Measurements from ENCODE around the gene MIDN. TPM values are rescaled to one million over a fixed set of nuclear protein-coding genes. Genes with fewer than 3 reads are reported as not detected.

Gene MIDN
- polyA plus RNA-seq, 4 donors, result 39.9 to 83.0 (median 65.7) TPM

DNA sequence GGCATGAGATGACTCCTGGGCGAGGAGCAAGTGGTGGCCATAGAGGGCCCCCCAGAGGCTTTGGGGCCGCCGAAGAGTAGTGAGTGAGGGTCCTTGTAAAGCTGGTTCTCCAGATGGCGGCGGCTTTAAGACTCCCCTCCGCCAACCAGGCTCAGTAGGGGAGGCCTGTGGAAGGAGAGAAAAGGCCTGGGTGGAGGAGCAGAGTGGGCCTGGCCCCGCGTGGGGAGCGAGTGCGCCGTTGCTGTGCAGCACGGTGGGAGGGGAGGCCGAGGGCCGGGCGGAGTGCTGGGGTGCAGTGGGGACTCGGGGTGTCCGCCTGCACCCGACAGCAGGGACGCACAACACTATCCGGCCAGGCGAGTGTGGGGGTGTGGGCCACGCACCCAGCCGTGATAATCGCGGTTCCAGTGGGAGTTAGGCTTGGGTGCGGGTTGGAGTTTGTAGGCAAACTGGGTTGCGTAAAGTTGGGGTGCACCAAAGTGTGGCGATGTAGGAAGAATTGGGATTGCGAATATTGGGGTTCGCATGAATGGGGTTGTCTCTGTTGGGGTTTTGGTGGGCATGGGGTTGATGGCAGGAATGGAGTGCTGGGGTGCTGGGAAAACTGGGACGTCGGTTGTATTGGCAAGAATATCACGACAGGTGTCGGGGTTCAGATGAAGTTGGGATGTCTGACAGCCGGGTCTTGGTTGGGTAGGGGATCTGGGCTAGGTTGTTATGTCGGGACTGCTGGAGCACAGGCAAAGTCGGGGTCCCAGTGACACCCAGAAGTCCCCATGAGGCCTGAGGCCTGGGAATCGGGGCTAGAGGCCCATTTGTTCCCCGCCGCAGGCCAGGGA is 20.1 kb downstream of the MIDN start:
- DNase-seq (ENCODE audit: low read depth in 4 of 4, low spot score in 2 of 4), result no peak

DNA sequence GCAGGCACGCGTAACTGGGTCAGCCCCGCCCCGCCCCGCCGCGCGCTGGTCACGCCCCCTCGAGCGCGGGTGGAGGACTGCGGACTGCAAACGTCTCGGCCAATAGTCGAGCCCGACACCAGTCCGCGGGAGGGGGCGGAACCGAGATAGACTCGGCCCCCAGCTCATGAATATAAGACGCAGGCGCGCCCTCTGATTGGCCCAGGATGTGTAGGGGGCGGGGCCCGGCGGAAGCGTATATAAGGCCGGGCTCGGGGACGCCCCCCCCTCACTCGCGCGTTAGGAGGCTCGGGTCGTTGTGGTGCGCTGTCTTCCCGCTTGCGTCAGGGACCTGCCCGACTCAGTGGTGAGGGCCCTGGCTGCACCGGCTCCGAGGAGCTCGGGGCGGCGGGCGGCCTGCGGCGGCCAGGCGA is 20.7 kb downstream of the MIDN start, which contains the start of gene CIRBP:
CIRBP (plus strand) TSS at position 268 of the 413 bp plus-strand sequence. CDS start 1,602 bp downstream, outside the sequence.
- DNase-seq (ENCODE audit: low read depth in 4 of 4, low spot score in 2 of 4), result peak in 3 of 4 donors; percentile 96 to 98 (median 97)

DNA sequence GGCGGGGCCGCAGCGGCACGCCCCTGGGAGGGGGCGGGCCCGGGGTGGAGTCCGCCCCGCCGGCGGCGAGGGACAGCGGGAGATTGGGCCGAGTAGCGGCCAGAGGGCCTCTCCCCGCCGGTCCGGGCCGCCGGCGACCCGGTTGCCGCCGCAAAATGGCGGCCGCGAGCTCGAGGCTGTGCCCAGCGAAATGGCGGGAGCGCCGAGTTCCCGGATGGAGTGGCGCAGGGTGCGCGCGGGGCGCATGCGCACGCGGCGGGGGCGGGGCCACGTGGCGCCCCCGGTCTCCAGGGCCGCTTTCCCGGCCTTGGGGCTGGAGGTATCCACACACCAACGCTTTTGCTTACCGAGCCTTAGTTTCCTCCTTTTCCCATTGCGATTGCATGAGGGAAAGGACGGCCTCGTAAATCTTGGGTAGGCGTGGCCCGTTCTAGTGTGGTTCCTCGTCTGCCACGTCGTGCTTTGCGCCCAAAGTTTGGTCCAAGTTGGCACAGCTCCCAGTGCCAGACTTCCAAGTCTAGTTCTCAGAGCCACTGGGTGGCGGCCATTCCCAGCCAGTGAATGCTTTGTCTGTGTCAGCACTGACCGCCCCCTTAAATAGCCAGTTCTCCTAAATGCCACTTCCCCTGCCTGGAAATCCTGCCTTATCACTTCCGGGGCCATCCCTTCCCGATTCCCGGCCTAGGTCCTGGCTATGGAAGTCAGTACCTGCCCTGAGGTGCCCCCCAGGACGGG is 21.3 kb downstream of the MIDN start:
- DNase-seq (ENCODE audit: low read depth in 4 of 4, low spot score in 2 of 4), result no peak

DNA sequence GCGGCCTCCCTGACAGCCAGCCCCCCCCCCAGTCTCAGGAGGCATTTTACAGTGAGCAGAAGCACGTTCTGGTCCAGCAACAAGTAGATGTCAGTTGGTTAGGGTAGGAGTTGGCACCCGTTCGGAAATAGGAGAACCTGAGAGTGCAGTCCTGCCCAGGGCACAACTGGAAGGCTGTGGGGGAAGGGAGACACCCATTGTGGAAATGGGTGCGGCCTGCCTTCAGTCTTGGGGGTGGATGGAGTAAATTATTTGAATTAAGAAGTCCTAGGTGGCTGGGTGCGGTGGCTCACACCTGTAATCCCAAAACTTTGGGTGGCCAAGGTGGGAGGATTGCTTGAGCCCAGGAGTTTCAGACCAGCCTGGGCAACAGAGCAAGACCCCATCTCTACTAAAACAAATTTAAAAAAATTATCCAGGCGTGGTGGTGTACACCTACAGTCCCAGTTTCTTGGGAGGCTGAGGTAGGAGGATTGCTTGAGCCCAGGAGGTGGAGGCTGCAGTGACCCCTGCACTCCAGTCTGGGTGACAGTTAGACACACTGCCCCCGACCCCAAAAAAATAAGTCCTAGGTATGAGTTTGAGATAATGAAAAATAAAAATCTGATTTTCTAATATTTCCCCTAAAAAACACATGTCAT is 21.9 kb downstream of the MIDN start:
- DNase-seq (ENCODE audit: low read depth in 4 of 4, low spot score in 2 of 4), result no peak

DNA sequence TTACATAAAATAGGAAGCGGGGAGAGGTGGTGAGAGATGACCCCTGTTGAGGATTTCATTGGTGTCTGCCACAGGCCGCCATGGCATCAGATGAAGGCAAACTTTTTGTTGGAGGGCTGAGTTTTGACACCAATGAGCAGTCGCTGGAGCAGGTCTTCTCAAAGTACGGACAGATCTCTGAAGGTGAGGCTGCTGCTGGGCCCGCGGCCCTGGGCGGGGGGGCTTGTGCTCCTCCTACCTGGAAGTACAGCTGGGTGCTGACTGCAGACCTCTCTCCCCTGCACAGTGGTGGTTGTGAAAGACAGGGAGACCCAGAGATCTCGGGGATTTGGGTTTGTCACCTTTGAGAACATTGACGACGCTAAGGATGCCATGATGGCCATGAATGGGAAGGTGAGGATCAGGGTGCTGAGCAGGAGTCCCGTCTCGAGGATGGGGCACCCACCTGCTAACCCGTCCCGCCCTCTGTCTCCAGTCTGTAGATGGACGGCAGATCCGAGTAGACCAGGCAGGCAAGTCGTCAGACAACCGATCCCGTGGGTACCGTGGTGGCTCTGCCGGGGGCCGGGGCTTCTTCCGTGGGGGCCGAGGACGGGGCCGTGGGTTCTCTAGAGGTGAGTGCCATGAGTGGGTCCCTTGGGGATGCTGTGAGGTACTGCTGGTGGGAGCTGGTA is 22.6 kb downstream of the MIDN start:
- no peak for DNase-seq (ENCODE audit: low read depth in 4 of 4, low spot score in 2 of 4)

DNA sequence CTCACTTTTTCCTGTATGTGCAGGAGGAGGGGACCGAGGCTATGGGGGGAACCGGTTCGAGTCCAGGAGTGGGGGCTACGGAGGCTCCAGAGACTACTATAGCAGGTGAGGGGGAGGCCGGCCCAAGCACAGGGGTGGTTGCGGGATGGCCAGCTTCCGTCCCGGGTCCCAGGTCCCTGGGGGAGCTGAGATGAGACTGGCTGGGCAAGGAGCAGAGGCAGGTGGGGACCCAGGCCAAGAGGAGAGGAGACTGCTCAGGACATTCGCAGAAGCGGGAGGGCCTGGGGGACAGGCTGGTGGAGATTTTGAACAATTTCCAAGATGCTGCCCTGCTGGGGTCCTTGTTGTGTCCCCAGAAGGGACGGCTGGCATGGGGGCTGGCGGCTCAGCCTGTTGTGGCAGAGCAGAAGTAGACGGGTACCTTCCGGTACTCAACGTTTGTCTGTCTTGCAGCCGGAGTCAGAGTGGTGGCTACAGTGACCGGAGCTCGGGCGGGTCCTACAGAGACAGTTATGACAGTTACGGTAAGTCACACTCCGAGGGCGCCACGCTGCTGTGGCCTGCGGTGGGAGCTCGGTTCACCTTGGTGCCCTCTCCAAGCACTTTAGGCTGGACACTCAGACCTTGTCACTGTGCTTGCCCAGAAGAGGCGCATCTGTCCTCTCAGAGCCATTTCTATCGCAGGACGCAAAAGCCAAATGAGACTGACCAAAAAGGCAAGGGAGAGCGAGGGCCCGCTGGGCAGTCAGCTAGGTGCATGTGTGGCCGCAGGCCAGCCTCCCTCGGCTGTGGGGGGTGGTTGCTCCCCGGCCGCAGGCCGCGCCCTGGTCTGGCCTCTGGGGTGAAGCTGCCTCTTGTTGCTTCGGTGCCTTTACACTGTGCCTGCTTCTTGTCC is 23.4 kb downstream of the MIDN start:
- DNase-seq (ENCODE audit: low read depth in 4 of 4, low spot score in 2 of 4), result no peak

DNA sequence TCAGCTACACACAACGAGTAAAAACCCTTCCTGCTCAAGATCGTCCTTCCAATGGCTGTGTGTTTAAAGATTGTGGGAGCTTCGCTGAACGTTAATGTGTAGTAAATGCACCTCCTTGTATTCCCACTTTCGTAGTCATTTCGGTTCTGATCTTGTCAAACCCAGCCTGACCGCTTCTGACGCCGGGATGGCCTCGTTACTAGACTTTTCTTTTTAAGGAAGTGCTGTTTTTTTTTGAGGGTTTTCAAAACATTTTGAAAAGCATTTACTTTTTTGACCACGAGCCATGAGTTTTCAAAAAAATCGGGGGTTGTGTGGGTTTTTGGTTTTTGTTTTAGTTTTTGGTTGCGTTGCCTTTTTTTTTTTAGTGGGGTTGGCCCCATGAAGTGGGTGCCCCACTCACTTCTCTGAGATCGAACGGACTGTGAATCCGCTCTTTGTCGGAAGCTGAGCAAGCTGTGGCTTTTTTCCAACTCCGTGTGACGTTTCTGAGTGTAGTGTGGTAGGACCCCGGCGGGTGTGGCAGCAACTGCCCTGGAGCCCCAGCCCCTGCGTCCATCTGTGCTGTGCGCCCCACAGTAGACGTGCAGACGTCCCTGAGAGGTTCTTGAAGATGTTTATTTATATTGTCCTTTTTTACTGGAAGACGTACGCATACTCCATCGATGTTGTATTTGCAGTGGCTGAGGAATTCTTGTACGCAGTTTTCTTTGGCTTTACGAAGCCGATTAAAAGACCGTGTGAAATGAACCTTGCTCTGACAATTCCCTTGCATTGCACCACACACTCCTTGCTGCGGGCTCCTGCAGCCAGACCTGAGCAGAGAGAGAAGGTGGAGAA is 24.3 kb downstream of the MIDN start:
- no peak for DNase-seq (ENCODE audit: low read depth in 4 of 4, low spot score in 2 of 4)

DNA sequence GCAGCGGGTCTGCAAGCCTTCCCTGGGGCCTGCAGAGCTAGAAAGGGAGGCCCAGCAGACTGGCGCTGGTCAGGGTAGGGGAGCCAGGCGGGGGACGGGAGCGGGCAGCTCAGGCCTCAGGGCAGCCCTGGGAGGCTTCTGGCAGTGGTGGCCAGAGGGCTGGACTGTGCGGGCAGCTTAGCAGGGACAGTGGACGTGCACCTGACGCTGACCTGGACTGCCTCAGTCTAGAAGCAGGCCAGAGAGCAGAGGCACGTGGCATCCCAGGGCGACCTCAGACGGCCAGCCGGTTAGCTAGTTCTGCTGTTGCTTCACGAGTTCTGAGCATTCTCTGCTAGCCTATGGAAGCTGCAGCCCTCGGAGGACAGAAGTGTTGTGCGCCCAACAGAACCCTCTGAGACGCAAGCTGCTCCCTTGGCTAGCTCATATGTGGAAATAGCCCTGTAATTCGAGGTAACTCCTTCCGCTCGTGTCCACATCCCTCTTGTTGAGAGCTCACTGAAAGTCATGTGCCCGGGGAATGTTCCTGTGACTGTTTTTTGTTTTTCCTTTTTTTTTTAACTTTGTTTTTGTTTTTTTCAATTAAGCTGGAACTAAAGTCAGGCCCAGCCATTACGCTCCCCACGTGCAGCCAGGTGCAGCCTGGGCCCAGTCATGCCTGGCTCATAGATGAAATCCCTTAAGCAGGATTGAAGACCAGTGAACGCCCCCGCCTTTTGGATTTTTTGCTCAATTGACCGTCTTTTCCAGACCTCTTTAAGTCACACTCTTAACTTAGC is 25.1 kb downstream of the MIDN start:
- DNase-seq (ENCODE audit: low read depth in 4 of 4, low spot score in 2 of 4), result no peak

DNA sequence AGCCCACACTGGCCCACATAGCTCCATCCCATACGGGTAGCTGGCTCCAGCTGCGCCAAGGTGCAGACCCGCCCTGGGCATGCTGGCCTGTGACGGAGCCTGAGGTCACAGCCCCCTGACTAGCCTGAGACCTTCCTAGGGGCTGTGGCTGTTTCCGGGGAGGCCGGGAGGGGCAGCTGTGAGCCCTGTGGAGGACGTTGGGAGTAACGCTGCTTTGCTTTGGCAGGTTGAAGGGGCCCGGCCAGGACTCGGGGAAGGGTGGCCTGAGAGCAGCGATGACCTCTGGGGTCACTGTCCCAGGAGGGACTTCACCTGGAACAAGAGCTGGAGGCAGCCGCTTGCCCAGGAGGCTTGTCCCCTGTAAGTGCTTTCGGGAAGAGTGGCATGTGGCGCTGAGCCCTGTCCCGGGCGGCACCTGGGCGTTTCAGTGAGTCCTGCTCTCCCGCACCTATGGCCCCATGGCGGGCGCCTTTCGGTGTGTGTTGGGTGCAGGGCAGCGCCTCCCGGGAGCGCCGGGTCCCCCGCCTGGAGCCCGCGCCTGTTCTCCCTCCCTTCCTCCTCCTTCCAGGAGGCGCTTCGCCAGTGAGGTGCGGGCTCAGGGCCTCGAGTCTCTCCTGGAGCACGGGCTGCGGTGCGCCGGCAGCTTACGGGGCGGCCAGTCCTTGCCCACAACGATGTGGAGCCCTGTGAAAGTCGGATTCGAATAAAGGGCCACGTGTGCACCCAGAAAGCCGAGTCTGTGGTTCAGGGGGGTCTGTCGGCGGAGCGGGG is 25.9 kb downstream of the MIDN start:
- no peak for DNase-seq (ENCODE audit: low read depth in 4 of 4, low spot score in 2 of 4)

DNA sequence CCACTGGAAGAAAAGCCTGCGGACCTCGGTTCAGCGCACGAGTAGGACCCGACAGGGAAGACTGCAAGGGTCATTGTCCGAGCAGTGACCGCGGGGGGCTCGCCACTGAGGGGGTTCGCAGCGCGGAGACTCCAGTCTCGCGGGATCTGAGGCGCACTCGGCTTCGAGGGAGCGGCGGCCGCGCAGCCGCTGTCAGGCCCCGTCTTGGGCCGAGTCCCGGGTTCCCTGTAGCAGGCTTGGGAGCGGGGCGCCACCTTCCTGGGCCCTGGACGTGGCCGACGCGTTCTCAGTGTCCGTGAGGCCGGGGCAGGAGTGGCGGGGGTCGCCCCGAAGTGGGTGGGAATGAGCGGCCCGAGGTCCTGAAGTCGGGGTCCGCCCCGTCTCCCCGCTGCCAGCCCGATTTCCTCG is 26.5 kb downstream of the MIDN start:
- no peak for DNase-seq (ENCODE audit: low read depth in 4 of 4, low spot score in 2 of 4)

DNA sequence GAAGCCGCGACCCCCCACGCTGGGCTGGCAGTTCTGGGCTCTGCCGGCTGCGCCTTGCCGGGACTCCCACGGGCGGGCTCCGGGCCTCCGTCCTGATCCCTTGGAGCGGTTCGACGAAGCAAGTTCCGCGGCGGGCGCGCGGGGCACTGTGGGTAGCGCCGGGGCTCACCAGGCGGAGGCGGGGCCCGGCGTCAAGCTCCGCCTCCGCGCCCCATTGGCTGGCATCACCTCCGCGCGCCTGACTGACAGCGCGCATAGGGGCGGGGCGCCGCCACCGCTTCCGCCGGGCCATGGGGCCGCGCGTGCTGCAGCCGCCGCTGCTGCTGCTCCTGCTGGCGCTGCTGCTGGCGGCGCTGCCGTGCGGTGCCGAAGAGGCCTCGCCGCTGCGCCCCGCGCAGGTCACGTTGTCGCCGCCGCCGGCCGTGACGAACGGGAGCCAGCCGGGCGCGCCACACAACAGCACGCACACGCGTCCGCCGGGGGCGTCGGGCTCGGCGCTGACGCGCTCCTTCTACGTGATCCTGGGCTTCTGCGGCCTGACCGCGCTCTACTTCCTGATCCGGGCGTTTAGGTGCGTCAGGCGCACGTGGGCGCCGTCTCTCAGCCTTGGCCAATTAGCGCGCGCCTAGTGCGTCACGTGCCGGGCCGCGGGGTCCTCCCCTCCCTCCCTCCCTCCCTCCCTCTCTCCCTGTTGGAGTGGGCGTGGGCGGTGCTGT is 27.0 kb downstream of the MIDN start, which contains the start of gene FAM174C:
FAM174C (plus strand) TSS at position 271 of the 716 bp plus-strand sequence; CDS start at position 291, 20 bp downstream.
- peak in 2 of 4 donors; percentile 84 to 91 for DNase-seq (ENCODE audit: low read depth in 4 of 4, low spot score in 2 of 4)

DNA sequence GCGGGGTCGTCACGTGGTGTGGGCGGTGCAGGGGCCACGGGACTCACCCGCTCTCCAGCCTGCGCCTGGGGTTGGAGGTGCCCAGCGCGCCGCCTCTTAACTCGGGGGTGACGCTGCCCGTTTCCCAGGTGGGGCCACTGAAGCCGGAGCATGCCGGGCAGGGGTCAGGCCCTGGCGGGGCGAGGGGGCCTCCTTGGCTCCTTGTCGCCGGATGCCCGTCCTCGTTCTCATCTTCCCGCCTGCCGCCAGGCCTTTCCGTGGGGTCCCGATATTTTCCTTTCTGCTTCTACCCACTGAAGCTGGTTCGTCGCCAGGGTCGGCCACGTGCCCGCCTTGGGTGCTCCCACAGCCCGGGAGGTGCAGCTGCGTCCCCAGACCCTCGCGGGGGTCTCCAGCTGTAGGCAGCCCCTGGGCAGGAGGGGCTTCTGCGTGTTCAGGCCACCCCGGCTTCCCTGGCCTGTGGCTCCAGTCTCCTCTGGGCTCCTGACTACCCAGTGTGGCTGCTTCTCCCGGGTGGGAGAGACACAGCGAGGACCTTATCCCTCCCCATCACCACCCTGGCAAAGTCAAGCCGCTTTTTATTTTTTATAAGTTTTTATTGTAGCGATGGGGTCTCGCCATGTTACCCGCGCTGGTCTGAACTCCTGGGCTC is 27.7 kb downstream of the MIDN start:
- no peak for DNase-seq (ENCODE audit: low read depth in 4 of 4, low spot score in 2 of 4)

DNA sequence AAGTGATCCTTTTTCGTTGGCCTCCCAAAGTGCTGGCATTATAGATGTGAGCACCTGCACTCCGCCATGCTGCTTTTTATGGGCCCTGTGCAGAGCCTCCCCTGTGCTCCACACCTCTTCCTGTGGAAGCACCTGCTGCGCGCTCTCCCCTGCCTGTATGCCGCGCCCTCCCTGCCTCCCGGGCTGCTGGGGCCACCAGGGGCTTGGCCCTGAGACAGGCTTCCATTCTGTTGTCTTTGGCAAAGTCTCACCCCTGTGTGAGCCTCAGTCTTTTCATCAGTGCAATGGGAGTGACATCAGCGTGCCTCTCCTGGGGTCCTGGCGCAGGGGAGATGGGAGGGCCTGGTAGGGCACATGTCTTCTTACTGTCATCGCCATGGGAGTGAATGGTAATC is 28.2 kb downstream of the MIDN start:
- no peak for DNase-seq (ENCODE audit: low read depth in 4 of 4, low spot score in 2 of 4)

DNA sequence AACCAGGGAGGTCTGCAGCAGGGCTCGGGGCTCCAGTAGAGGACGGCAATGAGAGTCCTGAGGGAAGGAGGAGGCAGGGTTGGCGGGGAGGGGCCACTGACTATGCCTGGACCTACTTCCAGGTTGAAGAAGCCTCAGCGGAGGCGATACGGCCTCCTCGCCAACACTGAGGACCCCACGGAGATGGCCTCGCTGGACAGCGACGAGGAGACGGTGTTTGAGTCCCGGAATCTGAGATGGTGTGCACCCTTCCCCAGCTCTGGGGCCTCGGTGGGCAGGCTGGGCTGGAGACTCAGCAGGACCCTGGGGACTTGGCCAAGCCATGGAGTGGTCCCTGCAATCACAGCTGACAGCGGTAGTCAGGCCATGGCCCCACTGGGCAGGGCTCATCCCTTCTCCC is 28.7 kb downstream of the MIDN start:
- no peak for DNase-seq (ENCODE audit: low read depth in 4 of 4, low spot score in 2 of 4)

DNA sequence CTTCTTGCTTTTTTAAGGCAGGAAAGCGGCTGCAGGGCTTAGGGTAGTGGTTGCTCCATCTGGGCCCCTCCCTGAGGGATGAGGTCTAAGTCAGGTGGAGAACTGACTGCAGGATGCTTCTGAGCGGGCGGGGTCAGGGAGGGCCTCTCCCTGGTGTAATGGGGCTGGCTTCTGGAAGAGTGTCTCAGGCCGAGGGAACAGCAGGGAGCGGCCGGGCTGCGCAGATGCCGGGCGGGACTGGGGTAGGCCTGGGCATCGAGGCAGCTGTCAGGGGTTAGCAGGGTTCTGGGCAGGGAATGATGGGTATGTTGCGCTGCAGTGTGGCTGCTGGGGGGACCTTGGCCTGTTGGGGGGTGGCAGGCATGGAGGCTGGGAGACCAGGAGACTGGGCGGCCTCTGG is 29.7 kb downstream of the MIDN start:
- no peak for DNase-seq (ENCODE audit: low read depth in 4 of 4, low spot score in 2 of 4)
